Measurements from ENCODE around the gene PRKCA. TPM values are rescaled to one million over a fixed set of nuclear protein-coding genes. Genes with fewer than 3 reads are reported as not detected.
"Not testable (repeated sequence)": the region's sequence is repeated elsewhere in the genome, so short reads cannot be mapped to it uniquely, and the experiment has no call there.

Gene PRKCA
- total RNA-seq, 1 donor from 2014 or later, result 5.6 TPM

- no peak for TF ChIP-seq CTCF (IDR thresholded peaks at IDR 0.05; ENCODE audit: borderline replicate concordance)
- Histone ChIP-seq H3K4me3 (no peak overlapping the region), H3K9me3 (replicated peaks) (no peaks in the 10 kb centered on the region), H3K27ac (replicated peaks) (no peak overlapping the region), H3K4me1 (no peaks in the 10 kb centered on the region), H3K36me3 (no peaks in the 10 kb centered on the region), H3K27me3 (ENCODE audit: low read depth) (no peaks in the 10 kb centered on the region)
- intact Hi-C loops (cut with micrococcal nuclease), result no loop called here
- DNase-seq, result no peak
Observed at GRCh38 chr17:66476014-66476413, 173.6 kb downstream of the PRKCA start.

- H3K4me3 ChIP-seq, result no peak overlapping the region
- DNase-seq, result no peak
- intact Hi-C loops (cut with micrococcal nuclease), result no loop called here
Observed at GRCh38 chr17:66477615-66478283, 175.3 kb downstream of the PRKCA start.

GRCh38 chr17:66479230-66479889 is 176.9 kb downstream of the PRKCA start:
- intact Hi-C loops (cut with micrococcal nuclease); H3K27ac ChIP-seq (replicated peaks); H3K4me1 ChIP-seq; H3K9me3 ChIP-seq (replicated peaks); H3K4me3 ChIP-seq; H3K36me3 ChIP-seq; H3K27me3 ChIP-seq (ENCODE audit: low read depth); DNase-seq: not testable (repeated sequence)

More at GRCh38 chr17:66477615-66478283, 175.3 kb downstream of the PRKCA start:
- no peaks in the 10 kb centered on the region for H3K4me1 ChIP-seq
- TF ChIP-seq CTCF (IDR thresholded peaks at IDR 0.05; ENCODE audit: borderline replicate concordance), result no peak
- no peak overlapping the region for H3K27ac ChIP-seq (replicated peaks)
- H3K36me3 ChIP-seq, result no peaks in the 10 kb centered on the region
- H3K9me3 ChIP-seq (replicated peaks), result no peaks in the 10 kb centered on the region
- no peaks in the 10 kb centered on the region for H3K27me3 ChIP-seq (ENCODE audit: low read depth)

- H3K27me3 ChIP-seq (ENCODE audit: low read depth), result no peaks in the 10 kb centered on the region
- no peaks in the 10 kb centered on the region for H3K9me3 ChIP-seq (replicated peaks)
- no peaks in the 10 kb centered on the region for H3K36me3 ChIP-seq
- DNase-seq, result no peak
- H3K4me3 ChIP-seq, result no peak overlapping the region
- intact Hi-C loops (cut with micrococcal nuclease), result no loop called here
- TF ChIP-seq CTCF (IDR thresholded peaks at IDR 0.05; ENCODE audit: borderline replicate concordance), result no peak
- no peaks in the 10 kb centered on the region for H3K4me1 ChIP-seq
- H3K27ac ChIP-seq (replicated peaks), result no peak overlapping the region
Observed at GRCh38 chr17:66480243-66480642, 177.8 kb downstream of the PRKCA start.

- TF ChIP-seq CTCF (IDR thresholded peaks at IDR 0.05; ENCODE audit: borderline replicate concordance), result no peak
- intact Hi-C loops (cut with micrococcal nuclease), result no loop called here
- Histone ChIP-seq H3K36me3 (no peaks in the 10 kb centered on the region), H3K27me3 (ENCODE audit: low read depth) (no peaks in the 10 kb centered on the region), H3K4me1 (no peaks in the 10 kb centered on the region), H3K4me3 (no peak overlapping the region), H3K27ac (replicated peaks) (no peak overlapping the region), H3K9me3 (replicated peaks) (no peaks in the 10 kb centered on the region)
- DNase-seq, result no peak
Observed at GRCh38 chr17:66480802-66481201, 178.4 kb downstream of the PRKCA start.

- intact Hi-C loops (cut with micrococcal nuclease), result no loop called here
Observed at GRCh38 chr17:66481271-66481670, 178.9 kb downstream of the PRKCA start.

More at GRCh38 chr17:66481271-66481670, 178.9 kb downstream of the PRKCA start:
- no peaks in the 10 kb centered on the region for H3K9me3 ChIP-seq (replicated peaks)
- H3K36me3 ChIP-seq, result no peaks in the 10 kb centered on the region
- no peaks in the 10 kb centered on the region for H3K27me3 ChIP-seq (ENCODE audit: low read depth)
- H3K4me3 ChIP-seq, result no peak overlapping the region
- no peak for TF ChIP-seq CTCF (IDR thresholded peaks at IDR 0.05; ENCODE audit: borderline replicate concordance)
- no peak overlapping the region for H3K27ac ChIP-seq (replicated peaks)
- no peak for DNase-seq
- no peaks in the 10 kb centered on the region for H3K4me1 ChIP-seq
